Astrocyte (in vitro differentiated cells and primary cell): Measurements from ENCODE around the gene EPB41L4B. TPM values are rescaled to one million over a fixed set of nuclear protein-coding genes. Genes with fewer than 3 reads are reported as not detected.

Experiments
- DNase-seq: peaks from one replicate; pipeline ENCODE4 v3.0.0-alpha.2; 2010; ENCODE audit warnings: low read depth
- FAIRE-seq: peaks from 2 replicates; lab custom pipeline; 2011; peaks lifted over from hg19 to GRCh38; lab: Jason Lieb, UNC
- H2AFZ ChIP-seq: 2 replicates; pipeline ENCODE4 v1.6.0; 2012; ENCODE audit warnings: low read depth, low read length, inconsistent platforms
- H3K27ac ChIP-seq: 2 replicates; pipeline ENCODE4 v1.5.1; 2011; ENCODE audit warnings: low read depth, low read length, inconsistent platforms
- H3K27me3 ChIP-seq: 2 replicates; pipeline ENCODE4 v1.6.0; 2011; ENCODE audit warnings: low read length, inconsistent platforms; ENCODE audit not compliant: insufficient read depth
- H3K36me3 ChIP-seq: 2 replicates; pipeline ENCODE4 v1.5.1; 2011; ENCODE audit warnings: low read length, inconsistent platforms; ENCODE audit not compliant: insufficient read depth
- H3K4me1 ChIP-seq: 2 replicates; pipeline ENCODE4 v1.5.1; 2011; ENCODE audit warnings: low read length, inconsistent platforms; ENCODE audit not compliant: insufficient read depth
- H3K4me2 ChIP-seq: 2 replicates; pipeline ENCODE4 v1.6.0; 2012; ENCODE audit warnings: low read length, inconsistent platforms
- H3K4me3 ChIP-seq: 2 replicates; pipeline ENCODE4 v1.5.1; 2011; ENCODE audit warnings: low read depth, mild to moderate bottlenecking, low read length, inconsistent platforms; ENCODE audit not compliant: insufficient read depth
- H3K79me2 ChIP-seq: 2 replicates; pipeline ENCODE4 v1.6.0; 2012; ENCODE audit warnings: mild to moderate bottlenecking, low read length, inconsistent platforms; ENCODE audit not compliant: insufficient read depth
- H3K9ac ChIP-seq: 2 replicates; pipeline ENCODE4 v1.6.0; 2012; ENCODE audit warnings: mild to moderate bottlenecking, low read length, inconsistent platforms
- H3K9me3 ChIP-seq: 2 replicates; pipeline ENCODE4 v1.5.1; 2012; ENCODE audit warnings: low read depth, mild to moderate bottlenecking, low read length, inconsistent platforms; ENCODE audit not compliant: insufficient read depth
- H4K20me1 ChIP-seq: 2 replicates; pipeline ENCODE4 v1.6.0; 2012; ENCODE audit warnings: low read length, inconsistent platforms; ENCODE audit not compliant: insufficient read depth
- H3K27ac Mint-ChIP-seq: one replicate; pipeline ENCODE4 v1.8.0; 2021; ENCODE audit warnings: mild to moderate bottlenecking, mixed read lengths; ENCODE audit not compliant: unreplicated experiment
- H3K27me3 Mint-ChIP-seq: one replicate; pipeline ENCODE4 v1.8.0; 2021; ENCODE audit warnings: low read depth, mixed read lengths; ENCODE audit not compliant: unreplicated experiment
- H3K36me3 Mint-ChIP-seq: one replicate; pipeline ENCODE4 v1.8.0; 2021; ENCODE audit warnings: low read depth, mixed read lengths; ENCODE audit not compliant: unreplicated experiment
- H3K4me1 Mint-ChIP-seq: one replicate; pipeline ENCODE4 v1.8.0; 2021; ENCODE audit warnings: low read depth, mixed read lengths; ENCODE audit not compliant: unreplicated experiment
- H3K4me3 Mint-ChIP-seq: one replicate; pipeline ENCODE4 v1.8.0; 2021; ENCODE audit warnings: mild to moderate bottlenecking, moderate library complexity, mixed read lengths; ENCODE audit not compliant: unreplicated experiment
- H3K9me3 Mint-ChIP-seq: one replicate; pipeline ENCODE4 v1.8.0; 2021; ENCODE audit warnings: mild to moderate bottlenecking, mixed read lengths; ENCODE audit not compliant: unreplicated experiment
- CTCF ChIP-seq: IDR thresholded peaks from 2 replicates; pipeline ENCODE4 v1.5.1; 2011; ENCODE audit warnings: low read depth, mild to moderate bottlenecking, inconsistent platforms, low read length, moderate library complexity; ENCODE audit not compliant: insufficient read depth
- EZH2 ChIP-seq: IDR thresholded peaks from 2 replicates; pipeline ENCODE4 v1.6.1; 2012; ENCODE audit warnings: mild to moderate bottlenecking, low read length, inconsistent platforms; ENCODE audit not compliant: insufficient read depth
- total RNA-seq: library from RNA; stranded (reverse); gene quantifications from 2 replicates; pipeline ENCODE4 v1.2.1, GENCODE V29; 2021

The EPB41L4B gene
- total RNA-seq, 1 donor from 2014 or later: 2.0 TPM

GRCh38 chr9:109273869-109274268 is 47.0 kb downstream of the EPB41L4B start:
- Mint-ChIP-seq H3K4me3 (no peak overlapping the region), H3K27ac (no peak overlapping the region), H3K4me1 (no peaks in the 10 kb centered on the region), H3K9me3 (no peaks in the 10 kb centered on the region), H3K36me3 (peaks cover 10% of the 10 kb centered on the region), H3K27me3 (peaks cover 11% of the 10 kb centered on the region)
- TF ChIP-seq CTCF (no peak), EZH2 (no peak)
- Histone ChIP-seq H3K9ac (no peak overlapping the region), H2AFZ (no peak overlapping the region), H3K27ac (no peak overlapping the region), H3K4me2 (no peak overlapping the region), H3K4me3 (no peak overlapping the region), H3K36me3 (no peaks in the 10 kb centered on the region), H3K79me2 (no peaks in the 10 kb centered on the region), H3K9me3 (no peaks in the 10 kb centered on the region), H3K27me3 (no peaks in the 10 kb centered on the region), H4K20me1 (no peaks in the 10 kb centered on the region), H3K4me1 (no peaks in the 10 kb centered on the region)
- DNase-seq: no peak
- FAIRE-seq: no peak

- no peaks in the 10 kb centered on the region for H3K27me3 ChIP-seq
- Mint-ChIP-seq H3K9me3 (no peaks in the 10 kb centered on the region), H3K4me1 (no peaks in the 10 kb centered on the region), H3K27me3 (peaks cover 11% of the 10 kb centered on the region), H3K36me3 (peaks cover 5% of the 10 kb centered on the region), H3K27ac (no peak overlapping the region), H3K4me3 (no peak overlapping the region)
- no peak for TF ChIP-seq CTCF
- no peak for TF ChIP-seq EZH2
- DNase-seq (peak; percentile 29), FAIRE-seq (no peak)
- H4K20me1 ChIP-seq: no peaks in the 10 kb centered on the region
- no peaks in the 10 kb centered on the region for H3K36me3 ChIP-seq
- H3K4me2 ChIP-seq: no peak overlapping the region
- no peak overlapping the region for H3K9ac ChIP-seq
- no peak overlapping the region for H3K27ac ChIP-seq
- H3K79me2 ChIP-seq: no peaks in the 10 kb centered on the region
- H3K4me3 ChIP-seq: no peak overlapping the region
- H2AFZ ChIP-seq: no peak overlapping the region
- no peaks in the 10 kb centered on the region for H3K4me1 ChIP-seq
- no peaks in the 10 kb centered on the region for H3K9me3 ChIP-seq
These were observed 48.1 kb downstream of the EPB41L4B start for GRCh38 chr9:109272745-109273144.

- Mint-ChIP-seq H3K9me3 (peaks cover 5% of the 10 kb centered on the region), H3K27me3 (peaks cover 11% of the 10 kb centered on the region), H3K4me3 (no peak overlapping the region), H3K36me3 (no peaks in the 10 kb centered on the region), H3K4me1 (no peaks in the 10 kb centered on the region), H3K27ac (no peak overlapping the region)
- Histone ChIP-seq H3K4me2 (no peak overlapping the region), H3K4me3 (no peak overlapping the region), H3K4me1 (no peaks in the 10 kb centered on the region), H3K27ac (no peak overlapping the region), H3K27me3 (no peaks in the 10 kb centered on the region), H3K36me3 (no peaks in the 10 kb centered on the region), H4K20me1 (no peaks in the 10 kb centered on the region), H3K79me2 (no peaks in the 10 kb centered on the region), H2AFZ (no peak overlapping the region), H3K9ac (no peak overlapping the region), H3K9me3 (no peaks in the 10 kb centered on the region)
- DNase-seq (no peak), FAIRE-seq (no peak)
- TF ChIP-seq EZH2 (no peak), CTCF (no peak)
These were observed 48.8 kb downstream of the EPB41L4B start for GRCh38 chr9:109272045-109272444.
